Upper lobe of left lung (tissue), 6 donors: ENCODE data around the gene VCP. TPM values are rescaled to one million over a fixed set of nuclear protein-coding genes. Genes with fewer than 3 reads are reported as not detected.

Source experiments
- ATAC-seq, 2 donors: fragments of 200-7000 bp; cut with Tn5 transposase; one replicate each; pipeline ENCODE4 v1.9.1; 2022; ENCODE audit warnings: mild to moderate bottlenecking in 2 of 2, moderate library complexity in 2 of 2; ENCODE audit not compliant: low FRiP score in 2 of 2
- DNase-seq, 2 donors: peaks; one replicate each; pipeline ENCODE4 v3.0.0-alpha.2; 2019 to 2020
- H3K27ac ChIP-seq, 4 donors: fragments of 200-600 bp; sonication (generic); one replicate each; pipeline ENCODE4 v1.5.1; 2016 to 2019
- H3K27me3 ChIP-seq, 4 donors: fragments of 200-600 bp; sonication (generic); one replicate each; pipeline ENCODE4 v1.5.1; 2017 to 2019
- H3K36me3 ChIP-seq, 4 donors: fragments of 200-600 bp; sonication (generic); one replicate each; pipeline ENCODE4 v1.5.1; 2016 to 2019
- H3K4me1 ChIP-seq, 4 donors: fragments of 200-600 bp; sonication (generic); one replicate each; pipeline ENCODE4 v1.5.1; 2018 to 2019
- H3K4me3 ChIP-seq, 4 donors: fragments of 200-600 bp; sonication (generic); one replicate each; pipeline ENCODE4 v1.5.1; 2017 to 2019; ENCODE audit warnings: mild to moderate bottlenecking in 2 of 4, moderate library complexity in 1 of 4
- H3K9me3 ChIP-seq, 4 donors: fragments of 200-600 bp; sonication (generic); one replicate each; pipeline ENCODE4 v1.5.1; 2018 to 2019
- CTCF ChIP-seq, 6 experiments: fragments of 450-650 bp in 4 of 6; fragments of 200-600 bp in 2 of 6; sonication (generic) in 2 of 6; IDR thresholded peaks; one replicate each; pipeline ENCODE4 v1.5.1; 2016 to 2019; ENCODE audit warnings: antibody characterized with exemption in 6 of 6
- EP300 ChIP-seq, 4 donors: sonication (generic); formaldehyde crosslinking; IDR thresholded peaks; one replicate each; pipeline ENCODE4 v1.5.1; 2017; ENCODE audit warnings: antibody characterized with exemption in 4 of 4, control low read depth in 2 of 4
- POLR2A ChIP-seq, 4 donors: fragments of 450-650 bp; IDR thresholded peaks; one replicate each; pipeline ENCODE4 v1.5.1; 2016 to 2017; ENCODE audit warnings: antibody characterized with exemption in 4 of 4, mild to moderate bottlenecking in 2 of 4
- POLR2AphosphoS5 ChIP-seq, 2 donors: sonication (generic); formaldehyde crosslinking; IDR thresholded peaks; one replicate each; pipeline ENCODE4 v1.5.1; 2017; ENCODE audit warnings: antibody characterized with exemption in 2 of 2
- WGBS, 2 donors: methylation state at CpG; one replicate each; pipeline ENCODE4 v1.1.5; 2017 to 2018; 5-methylcytosine and 5-hydroxymethylcytosine counted together
- total RNA-seq, 6 donors: library from RNA; depleted of rRNA in 4 of 6; stranded (reverse); fragments of >200 nt in 4 of 6; gene quantifications; one replicate each; pipeline versions ENCODE4 v1.1.0 to v1.2.1, GENCODE V29; 2016 to 2021
- donor health status: DM: no; HTN: no; CAD: no; lungs with moderate emphysema.
- donor health status: DM: no; HTN: yes; CAD: no; lungs with severe emphysema.

Gene VCP
- total RNA-seq, 6 donors from 2014 or later, result 170 to 215 (median 189) TPM

- no peak for ATAC-seq
- Histone ChIP-seq H3K27ac (peak overlapping the region in 3 of 4 donors; percentile 57 to 85 (median 80)), H3K27me3 (no peaks in the 10 kb centered on the region), H3K9me3 (no peaks in the 10 kb centered on the region), H3K36me3 (peaks cover 0 to 7% (median 3%) of the 10 kb centered on the region in 4 donors), H3K4me3 (peak overlapping the region; percentile 54 to 84 (median 78)), H3K4me1 (peaks cover 8 to 21% (median 12%) of the 10 kb centered on the region in 4 donors)
- no peak for DNase-seq
- TF ChIP-seq POLR2A (IDR thresholded peaks at IDR 0.05) (no peak), POLR2AphosphoS5 (IDR thresholded peaks at IDR 0.05) (no peak), CTCF (IDR thresholded peaks at IDR 0.05) (no peak), EP300 (IDR thresholded peaks at IDR 0.05) (no peak)
- WGBS, 2 donors, result 12 to 15% methylated on average over 7 to 10 of the region's 10 CpGs
Measured at GRCh38 chr9:35079041-35079425, 6.6 kb upstream of the VCP start.

GRCh38 chr9:35078066-35078465 is 5.6 kb upstream of the VCP start:
- DNase-seq (peak in 1 of 2 donors; percentile 30), ATAC-seq (no peak)
- Histone ChIP-seq H3K4me1 (peaks cover 10 to 25% (median 13%) of the 10 kb centered on the region in 4 donors), H3K4me3 (no peak overlapping the region), H3K27me3 (no peaks in the 10 kb centered on the region), H3K9me3 (no peaks in the 10 kb centered on the region), H3K27ac (no peak overlapping the region), H3K36me3 (peaks cover 0 to 7% (median 3%) of the 10 kb centered on the region in 4 donors)
- WGBS, 2 donors, result 60 to 74% methylated on average over 1 to 4 of the region's 4 CpGs
- TF ChIP-seq POLR2AphosphoS5 (IDR thresholded peaks at IDR 0.05) (no peak), CTCF (IDR thresholded peaks at IDR 0.05) (no peak), EP300 (IDR thresholded peaks at IDR 0.05) (no peak), POLR2A (IDR thresholded peaks at IDR 0.05) (no peak)

GRCh38 chr9:35076848-35077247 is 4.4 kb upstream of the VCP start:
- ATAC-seq, result no peak
- WGBS, 2 donors, result 98 to 100% methylated on average over 2 to 4 of the region's 4 CpGs
- Histone ChIP-seq H3K9me3 (no peaks in the 10 kb centered on the region), H3K4me3 (no peak overlapping the region), H3K27me3 (no peaks in the 10 kb centered on the region), H3K4me1 (peaks cover 12 to 28% (median 15%) of the 10 kb centered on the region in 4 donors), H3K36me3 (peaks cover 0 to 7% (median 3%) of the 10 kb centered on the region in 4 donors), H3K27ac (no peak overlapping the region)
- TF ChIP-seq POLR2AphosphoS5 (IDR thresholded peaks at IDR 0.05), result no peak
- no peak for TF ChIP-seq EP300 (IDR thresholded peaks at IDR 0.05)
- TF ChIP-seq POLR2A (IDR thresholded peaks at IDR 0.05), result no peak
- no peak for TF ChIP-seq CTCF (IDR thresholded peaks at IDR 0.05)
- DNase-seq, result no peak

GRCh38 chr9:35075358-35075757 is 2.9 kb upstream of the VCP start:
- Histone ChIP-seq H3K27ac (no peak overlapping the region), H3K27me3 (no peaks in the 10 kb centered on the region), H3K9me3 (no peaks in the 10 kb centered on the region), H3K4me3 (no peak overlapping the region), H3K4me1 (peaks cover 19 to 37% (median 19%) of the 10 kb centered on the region in 4 donors), H3K36me3 (peaks cover 0 to 11% (median 4%) of the 10 kb centered on the region in 4 donors)
- ATAC-seq (no peak), DNase-seq (no peak)
- WGBS, 2 donors, result 100% methylated on average over 1 to 4 of the region's 4 CpGs
- no peak for TF ChIP-seq POLR2A (IDR thresholded peaks at IDR 0.05)
- no peak for TF ChIP-seq CTCF (IDR thresholded peaks at IDR 0.05)
- TF ChIP-seq EP300 (IDR thresholded peaks at IDR 0.05), result no peak

GRCh38 chr9:35074791-35075190 is 2.4 kb upstream of the VCP start:
- Histone ChIP-seq H3K27ac (no peak overlapping the region), H3K9me3 (no peaks in the 10 kb centered on the region), H3K27me3 (no peaks in the 10 kb centered on the region), H3K4me1 (peaks cover 23 to 41% (median 24%) of the 10 kb centered on the region in 4 donors), H3K36me3 (peaks cover 0 to 11% (median 4%) of the 10 kb centered on the region in 4 donors), H3K4me3 (no peak overlapping the region)
- TF ChIP-seq POLR2AphosphoS5 (IDR thresholded peaks at IDR 0.05) (no peak), POLR2A (IDR thresholded peaks at IDR 0.05) (no peak), EP300 (IDR thresholded peaks at IDR 0.05) (no peak), CTCF (IDR thresholded peaks at IDR 0.05) (no peak)
- 93 to 96% methylated on average over 8 of the region's 8 CpGs for WGBS, 2 donors
- DNase-seq (peak in 1 of 2 donors; percentile 23), ATAC-seq (no peak)
